ENCODE data around the gene RPL38. TPM values are rescaled to one million over a fixed set of nuclear protein-coding genes. Genes with fewer than 3 reads are reported as not detected.

RPL38 gene
- polyA plus RNA-seq, 4 donors: 1,086 to 1,262 (median 1,199) TPM

GRCh38 chr17:74245145-74245831 is 41.8 kb downstream of the RPL38 start:
- peak in 3 of 4 donors; percentile 23 to 40 (median 23) for DNase-seq (ENCODE audit: low read depth in 4 of 4, low spot score in 3 of 4)

GRCh38 chr17:74245871-74246270 is 42.4 kb downstream of the RPL38 start:
- DNase-seq (ENCODE audit: low read depth in 4 of 4, low spot score in 3 of 4): no peak

- no peak for DNase-seq (ENCODE audit: low read depth in 4 of 4, low spot score in 3 of 4)
Measured at GRCh38 chr17:74249590-74250270, 46.3 kb downstream of the RPL38 start.

GRCh38 chr17:74250324-74250995 is 47.0 kb downstream of the RPL38 start:
- DNase-seq (ENCODE audit: low read depth in 4 of 4, low spot score in 3 of 4): no peak

- no peak for DNase-seq (ENCODE audit: low read depth in 4 of 4, low spot score in 3 of 4)
Measured at GRCh38 chr17:74251051-74251450, 47.6 kb downstream of the RPL38 start.

GRCh38 chr17:74251569-74251968 is 48.1 kb downstream of the RPL38 start:
- no peak for DNase-seq (ENCODE audit: low read depth in 4 of 4, low spot score in 3 of 4)

- no peak for DNase-seq (ENCODE audit: low read depth in 4 of 4, low spot score in 3 of 4)
Measured at GRCh38 chr17:74252211-74252610, 48.7 kb downstream of the RPL38 start.

- DNase-seq (ENCODE audit: low read depth in 4 of 4, low spot score in 3 of 4): no peak
Measured at GRCh38 chr17:74253036-74253435, 49.6 kb downstream of the RPL38 start.

GRCh38 chr17:74257311-74257710 is 53.8 kb downstream of the RPL38 start:
- no peak for DNase-seq (ENCODE audit: low read depth in 4 of 4, low spot score in 3 of 4)

GRCh38 chr17:74259667-74260524 is 56.4 kb downstream of the RPL38 start:
- no peak for DNase-seq (ENCODE audit: low read depth in 4 of 4, low spot score in 3 of 4)

Other genes starting within 250 kb of the RPL38 start
- 10 to 100 TPM; 14.4 to 19.1 (median 16.5) TPM for gene TTYH2, start 9.9 kb downstream of the RPL38 start, polyA plus RNA-seq (ENCODE audit: insufficient read length in 4 of 4)
- under 1 TPM in 1 of 4 donors, not detected in 3; 0.19 TPM for gene DNAI2, start 70.6 kb downstream of the RPL38 start, polyA plus RNA-seq (ENCODE audit: insufficient read length in 4 of 4)
- under 1 TPM; 0.24 to 0.83 (median 0.55) TPM for gene KIF19, start 122.5 kb downstream of the RPL38 start, polyA plus RNA-seq (ENCODE audit: insufficient read length in 4 of 4)
- under 1 TPM; 0.15 to 0.25 (median 0.22) TPM for gene BTBD17, start 158.2 kb downstream of the RPL38 start, polyA plus RNA-seq (ENCODE audit: insufficient read length in 4 of 4)
- gene GPR142, start 163.8 kb downstream of the RPL38 start, polyA plus RNA-seq (ENCODE audit: insufficient read length in 4 of 4): under 1 TPM in 3 of 4 donors, not detected in 1; 0.13 to 0.17 (median 0.16) TPM
- gene GPRC5C, start 228.4 kb downstream of the RPL38 start, polyA plus RNA-seq (ENCODE audit: insufficient read length in 4 of 4): 100 to 1,000 TPM; 116 to 145 (median 126) TPM